ENCODE measurements around the gene INPP5A.

DNA sequence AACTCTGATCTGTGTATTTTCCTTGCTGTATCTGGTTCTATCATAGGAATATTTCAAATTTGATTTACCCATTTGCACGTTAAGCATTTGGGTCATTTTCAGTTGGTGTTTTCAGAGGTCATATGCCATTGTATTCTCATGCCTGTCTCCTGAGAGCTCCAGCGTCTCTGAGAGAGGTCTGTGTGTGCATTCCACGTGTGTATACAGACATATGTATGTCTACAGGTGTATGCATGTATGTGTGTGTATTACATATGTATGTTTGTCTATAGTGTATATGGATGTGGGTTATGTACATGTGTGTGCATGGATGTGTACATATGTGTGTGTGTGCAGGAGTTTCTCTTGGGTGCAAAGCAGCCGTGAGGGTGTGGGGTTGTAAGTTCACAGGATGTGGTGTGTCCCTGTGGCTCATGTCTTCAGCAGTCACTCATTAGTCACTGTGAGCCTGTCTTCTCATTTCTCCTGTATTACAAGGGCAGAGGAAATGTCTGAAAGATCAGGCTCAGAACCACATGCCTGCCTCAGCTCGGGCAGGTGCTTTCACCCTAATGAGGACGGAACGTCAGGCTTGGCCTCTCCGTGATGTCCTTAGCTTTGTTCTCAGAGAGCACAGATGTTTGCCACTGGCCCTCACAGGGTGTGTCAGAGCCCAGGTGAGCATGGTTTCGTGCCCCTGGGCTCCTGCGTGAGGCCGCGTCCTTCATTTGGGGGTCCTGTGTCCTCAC, 146.7 kb downstream of the INPP5A start:
- TF ChIP-seq CTCF (IDR thresholded peaks at IDR 0.05), result no peak
- TF ChIP-seq POLR2A (IDR thresholded peaks at IDR 0.05), result no peak
